Measurements from ENCODE around the gene STIP1.

Gene STIP1

GRCh38 chr11:64219354-64219684 lies 33.3 kb downstream of the STIP1 start:
- H3K27ac ChIP-seq (ENCODE audit: low read length) = no peak overlapping the region
- no peaks in the 10 kb centered on the region for H3K4me1 ChIP-seq (ENCODE audit: insufficient read depth, low read length)
- no peaks in the 10 kb centered on the region for H3K27me3 ChIP-seq (ENCODE audit: insufficient read depth, low read length)
- peaks cover 5% of the 10 kb centered on the region for H3K36me3 ChIP-seq (ENCODE audit: insufficient read depth, low read depth, low read length)
- H3K9ac ChIP-seq (ENCODE audit: low read depth, low read length) = no peak overlapping the region
- no peak overlapping the region for H3K4me3 ChIP-seq (ENCODE audit: low read length)
- no peaks in the 10 kb centered on the region for H3K9me3 ChIP-seq (ENCODE audit: insufficient read depth, low read depth, low read length)

GRCh38 chr11:64219755-64220154 lies 33.8 kb downstream of the STIP1 start:
- Histone ChIP-seq H3K9ac (ENCODE audit: low read depth, low read length) (no peak overlapping the region), H3K27me3 (ENCODE audit: insufficient read depth, low read length) (no peaks in the 10 kb centered on the region), H3K4me3 (ENCODE audit: low read length) (no peak overlapping the region), H3K36me3 (ENCODE audit: insufficient read depth, low read depth, low read length) (peaks cover 5% of the 10 kb centered on the region), H3K9me3 (ENCODE audit: insufficient read depth, low read depth, low read length) (no peaks in the 10 kb centered on the region), H3K4me1 (ENCODE audit: insufficient read depth, low read length) (no peaks in the 10 kb centered on the region), H3K27ac (ENCODE audit: low read length) (no peak overlapping the region)

GRCh38 chr11:64220271-64220670 lies 34.3 kb downstream of the STIP1 start:
- H3K27ac ChIP-seq (ENCODE audit: low read length) = no peak overlapping the region
- H3K9me3 ChIP-seq (ENCODE audit: insufficient read depth, low read depth, low read length) = no peaks in the 10 kb centered on the region
- H3K36me3 ChIP-seq (ENCODE audit: insufficient read depth, low read depth, low read length) = peaks cover 5% of the 10 kb centered on the region
- H3K4me3 ChIP-seq (ENCODE audit: low read length) = no peak overlapping the region
- H3K27me3 ChIP-seq (ENCODE audit: insufficient read depth, low read length) = no peaks in the 10 kb centered on the region
- no peak overlapping the region for H3K9ac ChIP-seq (ENCODE audit: low read depth, low read length)
- H3K4me1 ChIP-seq (ENCODE audit: insufficient read depth, low read length) = no peaks in the 10 kb centered on the region

- no peaks in the 10 kb centered on the region for H3K9me3 ChIP-seq (ENCODE audit: insufficient read depth, low read depth, low read length)
- no peak overlapping the region for H3K9ac ChIP-seq (ENCODE audit: low read depth, low read length)
- no peaks in the 10 kb centered on the region for H3K4me1 ChIP-seq (ENCODE audit: insufficient read depth, low read length)
- no peaks in the 10 kb centered on the region for H3K27me3 ChIP-seq (ENCODE audit: insufficient read depth, low read length)
- peaks cover 5% of the 10 kb centered on the region for H3K36me3 ChIP-seq (ENCODE audit: insufficient read depth, low read depth, low read length)
- H3K4me3 ChIP-seq (ENCODE audit: low read length) = no peak overlapping the region
- no peak overlapping the region for H3K27ac ChIP-seq (ENCODE audit: low read length)
These were observed 34.8 kb downstream of the STIP1 start for GRCh38 chr11:64220798-64221197.

- no peak overlapping the region for H3K9ac ChIP-seq (ENCODE audit: low read depth, low read length)
- H3K27ac ChIP-seq (ENCODE audit: low read length) = no peak overlapping the region
- H3K4me1 ChIP-seq (ENCODE audit: insufficient read depth, low read length) = peaks cover 9% of the 10 kb centered on the region
These were observed 36.7 kb downstream of the STIP1 start for GRCh38 chr11:64222651-64223000.

GRCh38 chr11:64223001-64223651 lies 37.2 kb downstream of the STIP1 start:
- Histone ChIP-seq H3K9me3 (ENCODE audit: insufficient read depth, low read depth, low read length) (no peaks in the 10 kb centered on the region), H3K4me1 (ENCODE audit: insufficient read depth, low read length) (peaks cover 9% of the 10 kb centered on the region), H3K4me3 (ENCODE audit: low read length) (no peak overlapping the region), H3K9ac (ENCODE audit: low read depth, low read length) (no peak overlapping the region), H3K36me3 (ENCODE audit: insufficient read depth, low read depth, low read length) (peaks cover 5% of the 10 kb centered on the region), H3K27me3 (ENCODE audit: insufficient read depth, low read length) (no peaks in the 10 kb centered on the region), H3K27ac (ENCODE audit: low read length) (no peak overlapping the region)

More at GRCh38 chr11:64222651-64223000, 36.7 kb downstream of the STIP1 start:
- no peak overlapping the region for H3K4me3 ChIP-seq (ENCODE audit: low read length)
- peaks cover 5% of the 10 kb centered on the region for H3K36me3 ChIP-seq (ENCODE audit: insufficient read depth, low read depth, low read length)
- H3K27me3 ChIP-seq (ENCODE audit: insufficient read depth, low read length) = no peaks in the 10 kb centered on the region
- no peaks in the 10 kb centered on the region for H3K9me3 ChIP-seq (ENCODE audit: insufficient read depth, low read depth, low read length)

- Histone ChIP-seq H3K9ac (ENCODE audit: low read depth, low read length) (no peak overlapping the region), H3K4me3 (ENCODE audit: low read length) (no peak overlapping the region), H3K9me3 (ENCODE audit: insufficient read depth, low read depth, low read length) (no peaks in the 10 kb centered on the region)
These were observed 38.4 kb downstream of the STIP1 start for GRCh38 chr11:64224151-64224890.

GRCh38 chr11:64224891-64225607 lies 39.1 kb downstream of the STIP1 start:
- Histone ChIP-seq H3K9ac (ENCODE audit: low read depth, low read length) (peak overlapping the region; percentile 86; the same call in 1 of the 2 replicates), H3K36me3 (ENCODE audit: insufficient read depth, low read depth, low read length) (peaks cover 5% of the 10 kb centered on the region), H3K27me3 (ENCODE audit: insufficient read depth, low read length) (no peaks in the 10 kb centered on the region), H3K27ac (ENCODE audit: low read length) (no peak overlapping the region), H3K4me1 (ENCODE audit: insufficient read depth, low read length) (peaks cover 13% of the 10 kb centered on the region), H3K4me3 (ENCODE audit: low read length) (peak overlapping the region; percentile 93), H3K9me3 (ENCODE audit: insufficient read depth, low read depth, low read length) (no peaks in the 10 kb centered on the region)

More at GRCh38 chr11:64224151-64224890, 38.4 kb downstream of the STIP1 start:
- no peak overlapping the region for H3K27ac ChIP-seq (ENCODE audit: low read length)
- H3K4me1 ChIP-seq (ENCODE audit: insufficient read depth, low read length) = peaks cover 9% of the 10 kb centered on the region
- H3K36me3 ChIP-seq (ENCODE audit: insufficient read depth, low read depth, low read length) = peaks cover 5% of the 10 kb centered on the region
- H3K27me3 ChIP-seq (ENCODE audit: insufficient read depth, low read length) = no peaks in the 10 kb centered on the region

- peak within 1 kb of the TSS; percentile 93 for H3K4me3 ChIP-seq (ENCODE audit: low read length)
- H3K4me1 ChIP-seq (ENCODE audit: insufficient read depth, low read length) = peaks cover 13% of the 10 kb centered on the region
- no peaks in the 10 kb centered on the region for H3K27me3 ChIP-seq (ENCODE audit: insufficient read depth, low read length)
- peak within 1 kb of the TSS; percentile 88 for H3K9ac ChIP-seq (ENCODE audit: low read depth, low read length)
- peak within 1 kb of the TSS; percentile 49 for H3K27ac ChIP-seq (ENCODE audit: low read length)
- H3K36me3 ChIP-seq (ENCODE audit: insufficient read depth, low read depth, low read length) = peaks cover 5% of the 10 kb centered on the region
- no peaks in the 10 kb centered on the region for H3K9me3 ChIP-seq (ENCODE audit: insufficient read depth, low read depth, low read length)
These were observed 39.9 kb downstream of the STIP1 start, which contains the start of the genes NUDT22 and TRPT1 for GRCh38 chr11:64225608-64226506. Gene NUDT22, plus strand, starts transcription at chr11:64226274. Its CDS starts 379 bp downstream, at chr11:64226653. Gene TRPT1, minus strand, starts transcription at chr11:64226186. Its CDS starts 326 bp downstream, at chr11:64225860.

- H3K4me1 ChIP-seq (ENCODE audit: insufficient read depth, low read length) = peaks cover 13% of the 10 kb centered on the region
- H3K4me3 ChIP-seq (ENCODE audit: low read length) = peak overlapping the region; percentile 93
- peak overlapping the region; percentile 88 for H3K9ac ChIP-seq (ENCODE audit: low read depth, low read length)
- H3K36me3 ChIP-seq (ENCODE audit: insufficient read depth, low read depth, low read length) = no peaks in the 10 kb centered on the region
- peaks cover 2% of the 10 kb centered on the region; the same call in 1 of the 2 replicates for H3K27me3 ChIP-seq (ENCODE audit: insufficient read depth, low read length)
- H3K27ac ChIP-seq (ENCODE audit: low read length) = peak overlapping the region; percentile 49
- H3K9me3 ChIP-seq (ENCODE audit: insufficient read depth, low read depth, low read length) = no peaks in the 10 kb centered on the region
These were observed 40.6 kb downstream of the STIP1 start for GRCh38 chr11:64226507-64227051.
